Measurements from ENCODE around the gene PAPSS2. TPM values are rescaled to one million over a fixed set of nuclear protein-coding genes. Genes with fewer than 3 reads are reported as not detected.

The PAPSS2 gene
- total and polyA plus RNA-seq, 2 donors (not counting 3 experiments of a cell fraction or from before 2014, with no cell fraction given) = 27.9 to 82.6 TPM

DNA sequence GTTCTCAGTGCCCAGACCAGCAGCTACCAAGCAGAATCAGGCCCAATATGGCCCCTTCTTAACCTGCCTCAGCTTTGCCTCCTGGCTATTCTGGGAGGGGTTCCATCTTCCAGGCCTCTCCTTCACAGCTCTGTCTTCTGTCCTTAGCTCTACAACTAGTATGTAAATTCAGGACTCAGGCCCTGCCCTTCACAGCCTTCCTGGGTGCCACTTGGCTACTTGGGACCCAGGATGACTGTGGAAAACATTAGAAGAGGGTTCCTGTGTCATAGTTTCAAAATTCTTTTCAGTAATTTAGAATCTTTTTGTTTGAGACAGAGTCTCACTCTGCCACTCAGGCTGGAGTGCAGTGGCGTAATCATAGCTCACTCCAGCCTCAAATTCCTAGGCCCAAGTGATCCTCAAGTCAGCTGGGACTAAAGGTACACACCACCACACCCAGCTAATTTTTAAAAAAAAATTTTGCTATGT is 33.2 kb upstream of the PAPSS2 start:
- intact Hi-C loops (cut with micrococcal nuclease) (no loop called here), dilution Hi-C loops (cut with MboI; ENCODE audit: extremely low pct_ligation_motif_present, low sequenced_read_pairs) (no loop called here)
- no peaks in the 10 kb centered on the region for H4K20me1 ChIP-seq (replicated peaks; ENCODE audit: control insufficient read depth, extremely low read depth, insufficient read depth, low read length)
- H3K4me2 ChIP-seq (ENCODE audit: insufficient read depth, low read length) = no peak overlapping the region
- DNase-seq (ENCODE audit: low read depth, low spot score) = no peak
- H3K9me1 ChIP-seq (replicated peaks; ENCODE audit: control insufficient read depth, extremely low read depth, insufficient read depth, low read length) = no peaks in the 10 kb centered on the region
- no peaks in the 10 kb centered on the region for H3K36me3 ChIP-seq (ENCODE audit: control insufficient read depth in 2 of 2, extremely low read depth in 1 of 2, insufficient read depth in 2 of 2, low read length in 2 of 2)
- no peaks in the 10 kb centered on the region for H3K9me3 ChIP-seq (replicated peaks; ENCODE audit: control insufficient read depth, insufficient read depth, low read length)
- H2AFZ ChIP-seq (ENCODE audit: low read depth, low read length) = no peak overlapping the region
- H3K27me3 ChIP-seq (ENCODE audit: control insufficient read depth in 2 of 2, insufficient read depth in 2 of 2, low read length in 2 of 2) = no peaks in the 10 kb centered on the region
- no TSS peak for BruUV-seq (replicated peaks)
- no peak for FAIRE-seq
- ChIA-PET CTCF (interaction anchor here (1.5 to 2.4 kb wide), 3 partner anchors 11 to 21 kb away, joined by 3 to 8 read pairs (median 4); no protein-coding TSS in a partner anchor), POLR2A (no interaction called here)
- no peaks in the 10 kb centered on the region for H3K4me1 ChIP-seq (ENCODE audit: control insufficient read depth, extremely low read depth, insufficient read depth, low read length)
- TF ChIP-seq POLR2A (IDR thresholded peaks at IDR 0.05; ENCODE audit: low read depth, low read length) (no peak), MYC (IDR thresholded peaks at IDR 0.05; ENCODE audit: low read depth, low read length) (no peak), FOS (IDR thresholded peaks at IDR 0.05; ENCODE audit: borderline replicate concordance, insufficient read depth, low read length) (no peak), GATA2 (IDR thresholded peaks at IDR 0.05; ENCODE audit: insufficient read depth, insufficient read length, low read depth, low read length) (no peak), POLR2AphosphoS5 (IDR thresholded peaks at IDR 0.05; ENCODE audit: insufficient read depth, low read depth, low read length) (no peak), JUN (IDR thresholded peaks at IDR 0.05; ENCODE audit: borderline replicate concordance, insufficient read depth, insufficient read length, low read depth) (no peak), EZH2 (IDR thresholded peaks at IDR 0.05; ENCODE audit: borderline replicate concordance, low read depth, low read length, severe bottlenecking) (no peak)
- TF ChIP-seq, protein P1, sequence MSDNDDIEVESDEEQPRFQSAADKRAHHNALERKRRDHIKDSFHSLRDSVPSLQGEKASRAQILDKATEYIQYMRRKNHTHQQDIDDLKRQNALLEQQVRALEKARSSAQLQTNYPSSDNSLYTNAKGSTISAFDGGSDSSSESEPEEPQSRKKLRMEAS (IDR thresholded peaks at IDR 0.05; ENCODE audit: insufficient read depth, insufficient read length) = no peak
- TF ChIP-seq, protein P2, sequence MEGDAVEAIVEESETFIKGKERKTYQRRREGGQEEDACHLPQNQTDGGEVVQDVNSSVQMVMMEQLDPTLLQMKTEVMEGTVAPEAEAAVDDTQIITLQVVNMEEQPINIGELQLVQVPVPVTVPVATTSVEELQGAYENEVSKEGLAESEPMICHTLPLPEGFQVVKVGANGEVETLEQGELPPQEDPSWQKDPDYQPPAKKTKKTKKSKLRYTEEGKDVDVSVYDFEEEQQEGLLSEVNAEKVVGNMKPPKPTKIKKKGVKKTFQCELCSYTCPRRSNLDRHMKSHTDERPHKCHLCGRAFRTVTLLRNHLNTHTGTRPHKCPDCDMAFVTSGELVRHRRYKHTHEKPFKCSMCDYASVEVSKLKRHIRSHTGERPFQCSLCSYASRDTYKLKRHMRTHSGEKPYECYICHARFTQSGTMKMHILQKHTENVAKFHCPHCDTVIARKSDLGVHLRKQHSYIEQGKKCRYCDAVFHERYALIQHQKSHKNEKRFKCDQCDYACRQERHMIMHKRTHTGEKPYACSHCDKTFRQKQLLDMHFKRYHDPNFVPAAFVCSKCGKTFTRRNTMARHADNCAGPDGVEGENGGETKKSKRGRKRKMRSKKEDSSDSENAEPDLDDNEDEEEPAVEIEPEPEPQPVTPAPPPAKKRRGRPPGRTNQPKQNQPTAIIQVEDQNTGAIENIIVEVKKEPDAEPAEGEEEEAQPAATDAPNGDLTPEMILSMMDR (IDR thresholded peaks at IDR 0.05; ENCODE audit: extremely low read depth in 1 of 2, insufficient read depth in 1 of 2, low read depth in 1 of 2, low read length in 2 of 2) = no peak
- no peaks in the 10 kb centered on the region for H3K79me2 ChIP-seq (ENCODE audit: control insufficient read depth, insufficient read depth, low read length)
- no peak overlapping the region for H3K4me3 ChIP-seq (replicated peaks in 1 of 3; ENCODE audit: insufficient read depth in 1 of 3, low read depth in 1 of 3, low read length in 3 of 3)
- no peak overlapping the region for H3K27ac ChIP-seq (ENCODE audit: insufficient read depth, low read depth, low read length)
- no peak overlapping the region for H3K9ac ChIP-seq (replicated peaks; ENCODE audit: extremely low read depth, insufficient read depth, low read length)

Measured in endothelial cell of umbilical vein (primary cell).